Kidney (tissue), 14 donors: ENCODE results near the gene ESRRA. TPM values are rescaled to one million over a fixed set of nuclear protein-coding genes. Genes with fewer than 3 reads are reported as not detected.

Experiments
- DNase-seq, 5 donors: peaks; one replicate each; pipeline ENCODE4 v3.0.0-alpha.2; 2013 to 2020
- FAIRE-seq: peaks from 2 replicates; lab custom pipeline; 2012; peaks lifted over from hg19 to GRCh38; lab: Jason Lieb, UNC
- H3K27ac ChIP-seq, 2 donors: one replicate each; pipeline ENCODE4 v1.7.0; 2013; ENCODE audit warnings: low read depth in 2 of 2, low read length in 2 of 2, inconsistent platforms in 1 of 2
- H3K27me3 ChIP-seq: one replicate; pipeline ENCODE4 v1.7.1; 2013; ENCODE audit warnings: low read length, inconsistent platforms; ENCODE audit not compliant: control insufficient read depth, insufficient read depth
- H3K36me3 ChIP-seq, 3 donors: one replicate each; pipeline versions ENCODE4 v1.7.0 to v1.7.1; 2013; ENCODE audit warnings: low read length in 3 of 3, control low read depth in 1 of 3, inconsistent platforms in 1 of 3; ENCODE audit not compliant: insufficient read depth in 3 of 3, control insufficient read depth in 2 of 3
- H3K4me1 ChIP-seq, 3 donors: one replicate each; pipeline versions ENCODE4 v1.7.0 to v1.7.1; 2013; ENCODE audit warnings: low read length in 3 of 3, inconsistent platforms in 1 of 3, low read depth in 1 of 3; ENCODE audit not compliant: control insufficient read depth in 2 of 3, insufficient read depth in 2 of 3
- H3K4me3 ChIP-seq, 3 donors: one replicate each; pipeline versions ENCODE4 v1.7.0 to v1.8.1; 2013; ENCODE audit warnings: low read length in 3 of 3, control low read depth in 1 of 3, inconsistent platforms in 1 of 3
- H3K9ac ChIP-seq, 3 donors: one replicate each; pipeline versions ENCODE4 v1.7.0 to v1.7.1; 2013; ENCODE audit warnings: low read length in 3 of 3, control low read depth in 1 of 3, inconsistent platforms in 1 of 3
- H3K9me3 ChIP-seq, 3 donors: one replicate each; pipeline versions ENCODE4 v1.7.0 to v1.7.1; 2013; ENCODE audit warnings: low read length in 3 of 3, control low read depth in 1 of 3, inconsistent platforms in 1 of 3; ENCODE audit not compliant: control insufficient read depth in 2 of 3, insufficient read depth in 1 of 3
- intact Hi-C: fragments of 100-400 bp; cut with DNase I; formaldehyde crosslinking; loops from one replicate; pipeline ENCODE4 v1.11.1; 2022
- polyA plus RNA-seq: library from polyadenylated mRNA; stranded (reverse); fragments of 350-450 nt; fragmentation: Illumina TruSeq; extraction: RNeasy Lipid Tissue Mini Kit (QIAGEN cat#74804); gene quantifications from one replicate; pipeline ENCODE4 v1.2.3, GENCODE V29; 2014; ENCODE audit warnings: low read depth, low replicate concordance; ENCODE audit not compliant: insufficient read depth
- total RNA-seq: library from RNA; stranded (reverse); fragmentation: NEBNext Ultra II Directional; extraction: Animal tissue kit (Norgen Biotek cat#: 25700); gene quantifications from one replicate; pipeline ENCODE4 v1.2.1, GENCODE V29; 2021
- TF ChIP-seq, protein P1 (sequence below): IDR thresholded peaks from 3 replicates; pipeline ENCODE4 v1.5.1; 2012; ENCODE audit warnings: mild to moderate bottlenecking, moderate library complexity, borderline replicate concordance; ENCODE audit not compliant: insufficient read depth; ENCODE audit errors: extremely low read depth
- donor health status: control.
- donor health status: control.
- donor health status: control.
- donor health status: control.
- donor health status: control.
- donor health status: DM: yes; HTN: yes; CAD: no.
- donor health status: Normal renal cell carcinoma (clear cell type).

Gene ESRRA
- total and polyA plus RNA-seq, 2 donors from 2014 or later = 59.7 to 117 TPM

GRCh38 chr11:64290352-64291261, 14.7 kb upstream of the ESRRA start:
- H3K27me3 ChIP-seq = peaks cover 23% of the 10 kb centered on the region
- DNase-seq (peak in 2 of 5 donors; percentile 45 to 64), FAIRE-seq (no peak)
- H3K4me3 ChIP-seq = no peak overlapping the region
- no peaks in the 10 kb centered on the region for H3K36me3 ChIP-seq
- H3K9ac ChIP-seq = no peak overlapping the region
- no peaks in the 10 kb centered on the region for H3K9me3 ChIP-seq
- TF ChIP-seq, protein P1, sequence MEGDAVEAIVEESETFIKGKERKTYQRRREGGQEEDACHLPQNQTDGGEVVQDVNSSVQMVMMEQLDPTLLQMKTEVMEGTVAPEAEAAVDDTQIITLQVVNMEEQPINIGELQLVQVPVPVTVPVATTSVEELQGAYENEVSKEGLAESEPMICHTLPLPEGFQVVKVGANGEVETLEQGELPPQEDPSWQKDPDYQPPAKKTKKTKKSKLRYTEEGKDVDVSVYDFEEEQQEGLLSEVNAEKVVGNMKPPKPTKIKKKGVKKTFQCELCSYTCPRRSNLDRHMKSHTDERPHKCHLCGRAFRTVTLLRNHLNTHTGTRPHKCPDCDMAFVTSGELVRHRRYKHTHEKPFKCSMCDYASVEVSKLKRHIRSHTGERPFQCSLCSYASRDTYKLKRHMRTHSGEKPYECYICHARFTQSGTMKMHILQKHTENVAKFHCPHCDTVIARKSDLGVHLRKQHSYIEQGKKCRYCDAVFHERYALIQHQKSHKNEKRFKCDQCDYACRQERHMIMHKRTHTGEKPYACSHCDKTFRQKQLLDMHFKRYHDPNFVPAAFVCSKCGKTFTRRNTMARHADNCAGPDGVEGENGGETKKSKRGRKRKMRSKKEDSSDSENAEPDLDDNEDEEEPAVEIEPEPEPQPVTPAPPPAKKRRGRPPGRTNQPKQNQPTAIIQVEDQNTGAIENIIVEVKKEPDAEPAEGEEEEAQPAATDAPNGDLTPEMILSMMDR = no peak
- no peak overlapping the region for H3K27ac ChIP-seq
- peaks cover 0 to 11% (median 0%) of the 10 kb centered on the region in 3 donors for H3K4me1 ChIP-seq
- intact Hi-C loops = no loop called here

DNA sequence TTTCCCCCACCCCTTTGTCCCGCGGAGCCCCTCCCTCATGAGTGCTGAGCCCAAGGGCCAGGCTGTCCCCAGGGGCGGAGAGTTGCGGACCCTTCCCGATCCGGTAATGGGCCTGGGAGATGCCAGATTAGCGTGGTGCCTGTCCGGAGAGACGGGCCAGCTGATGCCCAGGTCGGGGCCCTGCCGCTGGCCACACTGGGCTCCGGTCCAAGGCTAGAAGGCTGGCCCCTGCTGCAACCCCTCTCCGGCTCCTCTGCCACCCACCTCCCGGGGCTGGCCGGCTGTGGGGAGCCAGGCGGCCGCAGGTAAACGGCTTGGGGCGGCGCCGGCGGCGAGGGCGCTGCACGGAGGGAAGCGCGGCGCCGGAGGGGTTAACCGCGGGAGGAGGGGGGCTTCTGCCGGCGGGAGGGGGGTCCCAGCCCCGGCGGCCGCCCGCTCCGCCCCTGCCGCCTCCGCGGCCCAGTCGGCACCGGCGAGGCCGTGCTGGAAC, 14.0 kb upstream of the ESRRA start, which contains the start of gene KCNK4:
Gene KCNK4, plus strand, starts transcription at position 41 of the 490 bp plus-strand sequence. CDS start 1,717 bp downstream, outside the sequence.
- peaks cover 29% of the 10 kb centered on the region for H3K27me3 ChIP-seq
- H3K4me3 ChIP-seq = no peak within 1 kb of the TSS
- TF ChIP-seq, protein P1 = no peak
- no peak within 1 kb of the TSS for H3K27ac ChIP-seq
- FAIRE-seq = no peak
- no peaks in the 10 kb centered on the region for H3K36me3 ChIP-seq
- intact Hi-C loops = no loop called here
- peak in 2 of 5 donors; percentile 62 to 77 for DNase-seq
- no peak within 1 kb of the TSS for H3K9ac ChIP-seq
- H3K4me1 ChIP-seq = peaks cover 0 to 6% (median 0%) of the 10 kb centered on the region in 3 donors
- H3K9me3 ChIP-seq = no peaks in the 10 kb centered on the region

- H3K27me3 ChIP-seq = peaks cover 34% of the 10 kb centered on the region
- intact Hi-C loops = no loop called here
- FAIRE-seq (no peak), DNase-seq (peak in 1 of 5 donors; percentile 49)
- no peaks in the 10 kb centered on the region for H3K36me3 ChIP-seq
- TF ChIP-seq, protein P1 = no peak
- H3K9ac ChIP-seq = no peak overlapping the region
- H3K27ac ChIP-seq = no peak overlapping the region
- H3K4me1 ChIP-seq = peaks cover 0 to 3% (median 0%) of the 10 kb centered on the region in 3 donors
- no peak overlapping the region for H3K4me3 ChIP-seq
- H3K9me3 ChIP-seq = no peaks in the 10 kb centered on the region
These were observed 13.4 kb upstream of the ESRRA start for GRCh38 chr11:64291752-64292459.
